Measurements from ENCODE around the gene FBXL17.
A peak's percentile ranks its signal among the peaks of the same experiment; 100 is the strongest.
"Not testable (repeated sequence)": the region's sequence is repeated elsewhere in the genome, so short reads cannot be mapped to it uniquely, and the experiment has no call there.

Gene FBXL17

DNA sequence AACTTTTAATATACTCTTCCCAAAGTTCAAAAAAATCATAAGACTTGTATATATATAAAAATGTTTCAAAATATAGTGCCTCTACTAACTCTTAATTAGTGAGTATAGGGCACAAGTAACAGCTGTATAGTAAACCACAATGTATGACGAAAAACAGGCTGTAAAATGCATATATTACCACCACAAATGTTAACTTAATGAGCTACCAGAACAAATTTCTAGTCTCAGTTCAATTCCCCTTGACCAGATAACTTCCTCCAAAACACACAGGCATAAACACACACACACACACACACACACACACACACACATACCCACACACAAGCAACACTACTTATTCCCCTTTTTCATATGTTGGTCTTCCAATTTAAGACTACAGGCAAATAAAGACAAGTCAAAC, 78.8 kb downstream of the FBXL17 start:
- DNase-seq, result peak; percentile 25

DNA sequence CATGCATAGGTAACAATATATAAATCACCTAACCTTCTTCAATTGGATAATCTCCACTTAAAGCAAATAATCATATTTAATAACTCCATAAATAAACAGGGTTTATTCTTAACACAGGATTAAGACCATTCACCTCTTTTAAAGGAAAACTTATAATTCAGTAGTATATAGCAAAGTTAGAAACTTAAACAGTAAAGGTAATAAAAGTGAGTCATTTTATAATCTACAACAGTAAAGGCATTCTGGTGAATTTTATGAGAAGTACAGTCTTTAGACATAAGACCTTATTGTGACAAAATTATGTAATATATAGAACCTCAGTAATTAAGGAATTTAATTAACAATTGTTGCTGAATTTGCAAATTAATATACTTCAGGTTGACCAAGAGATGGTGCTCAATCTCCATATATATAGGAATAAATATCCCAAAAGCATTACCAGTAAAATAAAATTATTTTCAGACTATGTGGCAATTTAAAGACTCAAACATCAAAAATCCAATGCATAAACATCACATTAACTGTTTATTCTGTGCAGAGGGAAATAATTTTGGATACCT, 84.8 kb downstream of the FBXL17 start:
- no peak for DNase-seq

DNA sequence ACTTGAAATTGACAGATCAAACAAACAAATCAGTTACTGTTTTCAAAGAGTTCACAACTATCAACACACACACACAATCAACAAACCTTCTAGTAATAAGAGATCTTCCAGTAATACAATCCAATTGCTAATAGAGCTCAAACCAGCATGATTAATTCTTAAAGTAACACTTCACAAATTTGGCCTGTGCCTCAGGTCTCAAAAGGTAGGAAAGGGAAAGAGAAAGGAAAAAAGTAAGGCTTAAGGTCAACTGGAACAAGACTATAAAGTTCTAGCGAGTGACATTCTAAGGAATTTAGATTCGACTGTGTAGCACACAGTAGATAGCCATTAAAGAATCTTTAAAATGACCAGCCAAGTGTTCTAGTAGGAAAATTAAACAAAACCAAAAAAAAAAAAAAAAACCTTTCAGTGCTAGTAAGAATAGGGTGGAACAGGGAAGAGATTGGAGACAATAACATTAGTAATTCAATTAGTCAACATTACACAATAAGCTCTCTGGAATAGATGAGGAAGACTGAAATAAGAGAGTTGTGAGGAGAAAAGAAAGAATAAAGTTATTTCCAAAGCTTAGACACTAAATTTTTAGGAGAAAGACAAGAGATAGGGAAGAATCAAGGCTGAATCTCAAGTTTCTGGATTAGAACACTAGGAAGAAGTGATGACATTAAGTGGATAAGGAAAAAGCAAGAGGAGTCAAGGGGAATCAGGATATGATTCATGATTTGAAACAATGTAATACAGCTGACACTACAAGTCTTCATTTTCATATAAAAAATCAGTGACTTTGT, 86.1 kb downstream of the FBXL17 start:
- peak; percentile 60 for DNase-seq

GRCh38 chr5:108280960-108281569, 100.8 kb downstream of the FBXL17 start:
- DNase-seq, result no peak

GRCh38 chr5:108280248-108280647, 101.7 kb downstream of the FBXL17 start:
- DNase-seq, result no peak

- no peak for DNase-seq
Measured at GRCh38 chr5:108278285-108279240, 103.3 kb downstream of the FBXL17 start.

DNA sequence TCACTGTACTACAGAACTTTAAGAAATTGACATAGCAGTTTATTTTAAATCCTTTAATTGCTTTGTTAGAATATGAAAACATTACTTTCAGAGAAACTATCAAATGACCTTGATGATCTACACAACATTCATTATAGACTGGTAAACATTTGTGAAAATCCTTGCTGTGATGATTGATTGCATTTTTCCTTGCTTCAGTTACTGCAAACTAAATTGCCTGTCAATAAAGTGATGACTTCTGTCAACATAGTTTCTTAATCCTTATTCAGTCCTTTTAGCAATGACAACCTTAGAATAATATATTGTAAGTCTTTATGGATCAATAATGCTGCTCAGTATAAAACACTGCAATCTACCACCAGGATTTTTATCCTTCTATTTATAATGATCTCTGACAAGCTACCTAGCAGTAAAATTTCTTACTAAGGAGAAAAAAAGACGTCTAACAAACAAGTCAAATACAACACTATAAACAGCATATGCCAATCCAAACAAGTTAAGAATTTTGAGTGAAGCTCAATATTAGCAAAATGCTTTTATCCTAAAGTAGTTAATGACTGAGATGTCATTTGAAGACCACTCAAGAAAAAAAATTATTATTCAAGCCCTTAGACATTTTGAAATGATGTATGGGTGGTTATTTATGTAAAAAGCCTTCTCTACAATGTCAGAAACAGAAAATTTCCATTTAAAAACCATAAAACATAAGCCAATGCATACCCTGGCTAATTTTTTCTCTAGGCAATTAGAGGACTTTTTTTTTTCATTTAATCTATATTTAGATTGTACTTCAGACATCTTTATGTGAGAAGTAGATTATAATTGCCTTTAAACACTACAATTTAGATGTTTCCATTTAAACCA, 105.5 kb downstream of the FBXL17 start:
- no peak for DNase-seq

DNA sequence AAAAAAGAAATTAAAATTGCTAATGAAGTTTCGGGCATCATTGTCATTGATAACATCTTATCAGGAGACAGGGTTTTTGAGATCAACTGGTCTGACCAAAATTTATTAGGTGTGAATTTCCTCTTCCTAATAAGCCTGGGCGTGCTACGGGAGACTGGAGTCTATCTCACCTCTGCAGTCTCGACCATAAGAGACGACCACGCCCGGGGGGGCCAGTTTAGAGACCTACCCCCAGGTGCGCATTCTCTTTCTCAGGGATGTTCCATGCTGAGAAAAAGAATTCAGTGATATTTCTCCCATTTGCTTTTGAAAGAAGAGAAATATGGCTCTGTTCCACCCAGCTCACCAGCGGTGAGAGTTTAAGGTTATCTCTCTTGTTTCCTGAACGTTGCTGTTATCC, 107.8 kb downstream of the FBXL17 start:
- not testable (repeated sequence) for DNase-seq

GRCh38 chr5:108271127-108271526, 110.8 kb downstream of the FBXL17 start:
- no peak for DNase-seq

GRCh38 chr5:108266242-108266641, 115.7 kb downstream of the FBXL17 start:
- no peak for DNase-seq

GRCh38 chr5:108264533-108264932, 117.4 kb downstream of the FBXL17 start:
- DNase-seq, result no peak

DNA sequence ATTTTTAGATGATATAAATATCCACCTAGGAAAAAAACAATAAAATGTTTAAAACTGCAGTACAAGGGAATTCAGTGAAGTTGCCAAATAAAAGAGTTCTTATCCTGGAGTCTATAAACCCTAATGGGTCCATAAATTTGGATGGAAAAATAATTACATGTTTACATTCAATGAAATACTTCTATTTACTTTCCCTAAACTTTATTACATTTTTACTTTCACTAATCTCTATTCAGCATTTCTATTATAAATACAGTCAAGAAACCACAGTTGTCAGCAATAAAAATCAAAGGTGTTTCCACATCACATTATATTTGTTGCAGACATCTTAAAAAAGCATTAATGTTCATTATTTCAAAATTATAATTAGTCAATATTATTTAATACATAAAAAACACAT, 118.6 kb downstream of the FBXL17 start:
- no peak for DNase-seq

DNA sequence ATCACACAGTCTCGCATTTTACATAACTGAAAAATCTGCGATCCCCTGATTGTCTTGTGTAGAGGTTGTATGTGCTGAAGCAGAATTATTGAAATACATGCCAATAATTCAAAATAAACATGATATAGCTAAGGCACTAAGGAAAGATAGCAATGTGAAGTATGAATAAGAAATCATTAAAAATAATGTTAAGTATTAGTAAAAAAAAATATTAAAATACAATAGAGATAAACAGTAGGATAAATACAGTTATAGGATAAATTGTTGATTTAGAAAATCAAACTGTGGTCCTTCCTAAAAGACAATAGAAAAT, 121.1 kb downstream of the FBXL17 start:
- DNase-seq, result no peak

GRCh38 chr5:108260117-108260857, 121.6 kb downstream of the FBXL17 start:
- peak; percentile 76 for DNase-seq

DNA sequence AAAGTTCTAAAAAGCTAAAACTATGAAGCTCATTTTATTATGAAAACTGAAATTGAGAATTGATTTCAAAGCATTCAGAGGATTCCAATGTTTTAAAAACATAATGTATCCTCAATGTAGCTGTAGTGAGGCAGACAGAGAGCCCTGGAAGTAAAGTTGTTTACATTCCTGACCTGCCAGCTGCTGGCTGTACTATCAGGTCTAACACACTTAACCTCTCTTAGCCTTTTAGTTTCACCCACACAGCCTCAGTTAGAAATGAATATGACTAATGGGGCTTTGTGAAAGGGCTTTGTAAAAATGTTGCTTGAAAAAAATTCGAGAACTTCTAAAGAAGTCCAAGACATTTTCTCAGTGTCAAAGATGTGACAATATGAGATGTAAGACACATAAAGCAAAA, 122.6 kb downstream of the FBXL17 start:
- DNase-seq, result no peak

GRCh38 chr5:108257996-108258395, 123.9 kb downstream of the FBXL17 start:
- DNase-seq, result no peak

- DNase-seq, result no peak
Measured at GRCh38 chr5:108255468-108255867, 126.4 kb downstream of the FBXL17 start.

GRCh38 chr5:108251350-108251749, 130.5 kb downstream of the FBXL17 start:
- DNase-seq, result no peak

GRCh38 chr5:108249785-108250426, 132.0 kb downstream of the FBXL17 start:
- no peak for DNase-seq

GRCh38 chr5:108249095-108249784, 132.7 kb downstream of the FBXL17 start:
- no peak for DNase-seq
